MM.1S (cell line): ENCODE results near the gene RASGRF2.

Experiments used
- DNase-seq: peaks from one replicate; pipeline ENCODE4 v3.0.0-alpha.2; 2015
- H2AFZ ChIP-seq: fragments of 300-600 bp; sonication (generic); 2 replicates; pipeline ENCODE4 v1.6.0; 2016; ENCODE audit warnings: antibody characterized with exemption, low read length
- H3F3A ChIP-seq: fragments of 300-600 bp; sonication (generic); 2 replicates; pipeline ENCODE4 v1.6.1; 2016; ENCODE audit warnings: mild to moderate bottlenecking, antibody characterized with exemption, low read length, moderate library complexity, mixed read lengths; ENCODE audit not compliant: insufficient read depth
- H3K27ac ChIP-seq: fragments of 300-600 bp; sonication (generic); 2 replicates; pipeline ENCODE4 v1.5.1; 2016; ENCODE audit warnings: mild to moderate bottlenecking, low read length
- H3K27me3 ChIP-seq: fragments of 300-600 bp; sonication (generic); replicated peaks from 2 replicates; pipeline ENCODE4 v1.6.0; 2016; ENCODE audit warnings: low read length; ENCODE audit not compliant: insufficient read depth
- H3K36me3 ChIP-seq: fragments of 300-600 bp; sonication (generic); replicated peaks from 2 replicates; pipeline ENCODE4 v1.6.1; 2016; ENCODE audit warnings: mild to moderate bottlenecking, low read length, mixed read lengths; ENCODE audit not compliant: insufficient read depth
- H3K4me1 ChIP-seq: fragments of 300-600 bp; sonication (generic); 2 replicates; pipeline ENCODE4 v1.6.1; 2016; ENCODE audit warnings: low read length, mixed read lengths
- H3K4me2 ChIP-seq: fragments of 300-600 bp; sonication (generic); 2 replicates; pipeline ENCODE4 v1.6.0; 2016; ENCODE audit warnings: low read depth, low read length
- H3K4me3 ChIP-seq: fragments of 300-600 bp; sonication (generic); 2 replicates; pipeline ENCODE4 v1.5.1; 2016; ENCODE audit warnings: low read length, mixed read lengths
- H3K79me2 ChIP-seq: fragments of 300-600 bp; sonication (generic); 2 replicates; pipeline ENCODE4 v1.6.1; 2016; ENCODE audit warnings: mixed run types, low read length, mixed read lengths
- H3K9ac ChIP-seq: fragments of 300-600 bp; sonication (generic); 2 replicates; pipeline ENCODE4 v1.6.1; 2016; ENCODE audit warnings: low read length, mixed read lengths
- H3K9me2 ChIP-seq: fragments of 300-600 bp; sonication (generic); replicated peaks from 2 replicates; pipeline ENCODE4 v1.6.1; 2016; ENCODE audit warnings: mild to moderate bottlenecking, low read length, mixed read lengths; ENCODE audit not compliant: insufficient read depth
- H3K9me3 ChIP-seq: fragments of 300-600 bp; sonication (generic); replicated peaks from 2 replicates; pipeline ENCODE4 v1.6.1; 2016; ENCODE audit warnings: mild to moderate bottlenecking, low read length, mixed read lengths; ENCODE audit not compliant: insufficient read depth
- H4K20me1 ChIP-seq: fragments of 300-600 bp; sonication (generic); 2 replicates; pipeline ENCODE4 v1.6.1; 2016; ENCODE audit warnings: mild to moderate bottlenecking, low read length, moderate library complexity, mixed read lengths; ENCODE audit not compliant: insufficient read depth
- EZH2 ChIP-seq: fragments of 300-600 bp; sonication (generic); optimal IDR thresholded peaks from 2 replicates; pipeline ENCODE3; 2017; ENCODE audit warnings: low read depth, mild to moderate bottlenecking, antibody characterized with exemption, low read length, mixed read lengths
- EZH2phosphoT487 ChIP-seq: fragments of 300-600 bp; sonication (generic); IDR thresholded peaks from 2 replicates; pipeline ENCODE4 v1.6.1; 2018; ENCODE audit warnings: antibody characterized with exemption, low read length
- TF ChIP-seq, protein P1 (sequence below): fragments of 300-600 bp; sonication (generic); IDR thresholded peaks from 2 replicates; pipeline ENCODE4 v1.5.1; 2016; ENCODE audit warnings: antibody characterized with exemption, low read length, mixed read lengths

Gene RASGRF2

DNA sequence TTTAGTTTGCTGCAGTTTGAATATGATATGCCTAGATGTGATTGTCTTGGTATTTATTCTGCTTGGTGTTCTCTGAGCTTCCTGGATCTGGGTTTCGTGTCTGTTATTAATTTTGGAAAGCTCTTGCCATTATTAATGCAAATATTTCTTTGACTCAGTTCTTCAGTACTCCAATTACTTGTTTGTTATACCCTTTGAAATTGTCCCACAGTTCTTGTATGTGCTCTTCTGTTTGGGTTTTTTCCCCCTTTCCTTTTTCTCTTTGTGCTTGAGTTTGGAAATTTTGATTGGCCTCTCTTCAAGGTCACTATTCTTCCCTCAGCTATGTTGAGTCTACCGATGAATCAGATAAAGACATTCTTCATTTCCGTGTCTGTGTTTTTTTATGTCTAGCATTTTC is 176.4 kb downstream of the RASGRF2 start:
- H3K4me3 ChIP-seq = no peak overlapping the region
- H4K20me1 ChIP-seq = no peaks in the 10 kb centered on the region
- DNase-seq = no peak

DNA sequence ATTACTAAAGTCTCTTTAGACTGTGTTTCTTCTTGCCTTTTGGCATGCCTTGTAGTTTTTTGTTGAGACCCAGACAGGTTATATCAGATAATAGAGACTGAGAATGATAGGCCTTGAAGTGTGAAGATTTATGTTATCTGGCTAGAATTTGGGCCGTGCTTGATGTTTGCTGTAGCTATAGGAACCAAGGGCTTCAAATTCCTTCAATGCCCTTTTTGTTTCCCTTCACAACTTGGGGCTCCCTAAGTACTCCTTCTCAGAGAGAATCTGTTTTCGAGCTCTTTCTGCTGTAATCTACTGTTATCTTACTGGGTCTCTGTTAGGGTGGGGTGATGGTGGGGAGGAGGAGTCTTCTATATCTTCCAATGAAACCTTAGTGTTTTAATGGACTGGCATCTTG is 177.7 kb downstream of the RASGRF2 start:
- Histone ChIP-seq H3K4me3 (no peak overlapping the region), H3K9ac (no peak overlapping the region), H3K36me3 (no peaks in the 10 kb centered on the region), H3F3A (no peaks in the 10 kb centered on the region), H3K27ac (no peak overlapping the region), H3K27me3 (no peaks in the 10 kb centered on the region), H3K4me1 (no peaks in the 10 kb centered on the region), H3K9me3 (no peaks in the 10 kb centered on the region), H3K4me2 (no peak overlapping the region), H3K9me2 (no peaks in the 10 kb centered on the region), H3K79me2 (no peaks in the 10 kb centered on the region), H4K20me1 (no peaks in the 10 kb centered on the region), H2AFZ (no peak overlapping the region)
- TF ChIP-seq EZH2 (no peak), EZH2phosphoT487 (no peak)
- TF ChIP-seq, protein P1, sequence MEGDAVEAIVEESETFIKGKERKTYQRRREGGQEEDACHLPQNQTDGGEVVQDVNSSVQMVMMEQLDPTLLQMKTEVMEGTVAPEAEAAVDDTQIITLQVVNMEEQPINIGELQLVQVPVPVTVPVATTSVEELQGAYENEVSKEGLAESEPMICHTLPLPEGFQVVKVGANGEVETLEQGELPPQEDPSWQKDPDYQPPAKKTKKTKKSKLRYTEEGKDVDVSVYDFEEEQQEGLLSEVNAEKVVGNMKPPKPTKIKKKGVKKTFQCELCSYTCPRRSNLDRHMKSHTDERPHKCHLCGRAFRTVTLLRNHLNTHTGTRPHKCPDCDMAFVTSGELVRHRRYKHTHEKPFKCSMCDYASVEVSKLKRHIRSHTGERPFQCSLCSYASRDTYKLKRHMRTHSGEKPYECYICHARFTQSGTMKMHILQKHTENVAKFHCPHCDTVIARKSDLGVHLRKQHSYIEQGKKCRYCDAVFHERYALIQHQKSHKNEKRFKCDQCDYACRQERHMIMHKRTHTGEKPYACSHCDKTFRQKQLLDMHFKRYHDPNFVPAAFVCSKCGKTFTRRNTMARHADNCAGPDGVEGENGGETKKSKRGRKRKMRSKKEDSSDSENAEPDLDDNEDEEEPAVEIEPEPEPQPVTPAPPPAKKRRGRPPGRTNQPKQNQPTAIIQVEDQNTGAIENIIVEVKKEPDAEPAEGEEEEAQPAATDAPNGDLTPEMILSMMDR = no peak
- DNase-seq = no peak

More for the DNA sequence above, 176.4 kb downstream of the RASGRF2 start:
- no peak overlapping the region for H2AFZ ChIP-seq
- H3K79me2 ChIP-seq = no peaks in the 10 kb centered on the region
- H3K9ac ChIP-seq = no peak overlapping the region
- no peak for TF ChIP-seq EZH2phosphoT487
- TF ChIP-seq, protein P1 = no peak
- no peak for TF ChIP-seq EZH2
- H3K4me1 ChIP-seq = no peaks in the 10 kb centered on the region
- no peaks in the 10 kb centered on the region for H3K9me2 ChIP-seq
- H3F3A ChIP-seq = no peaks in the 10 kb centered on the region
- H3K4me2 ChIP-seq = no peak overlapping the region
- H3K9me3 ChIP-seq = no peaks in the 10 kb centered on the region
- H3K27me3 ChIP-seq = no peaks in the 10 kb centered on the region
- H3K36me3 ChIP-seq = no peaks in the 10 kb centered on the region
- H3K27ac ChIP-seq = no peak overlapping the region

DNA sequence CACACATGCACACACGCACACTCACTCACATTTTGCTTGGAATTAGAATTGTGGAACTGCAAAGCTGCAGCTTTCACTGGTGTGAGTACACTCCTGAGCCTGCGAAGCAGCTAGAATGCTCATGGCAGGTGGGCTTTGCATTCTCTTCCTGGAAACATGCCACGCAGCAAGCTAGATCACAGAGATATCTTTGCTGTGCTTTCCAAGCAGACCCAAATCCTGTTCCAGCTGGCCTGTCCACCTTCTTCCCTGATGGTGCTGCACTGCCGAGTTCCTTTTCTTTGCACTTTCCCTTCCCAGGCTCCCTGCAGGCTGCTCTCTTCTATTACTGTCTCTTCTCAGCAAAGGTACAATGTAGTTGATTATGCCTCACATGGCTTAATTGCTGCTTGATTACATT is 180.3 kb downstream of the RASGRF2 start:
- Histone ChIP-seq H3K4me3 (no peak overlapping the region), H3K79me2 (no peaks in the 10 kb centered on the region), H3K27me3 (no peaks in the 10 kb centered on the region), H4K20me1 (no peaks in the 10 kb centered on the region), H3K4me1 (no peaks in the 10 kb centered on the region), H3K4me2 (no peak overlapping the region), H3K9ac (no peak overlapping the region), H3K9me2 (no peaks in the 10 kb centered on the region), H3K9me3 (no peaks in the 10 kb centered on the region), H3K36me3 (no peaks in the 10 kb centered on the region), H3K27ac (no peak overlapping the region), H3F3A (no peaks in the 10 kb centered on the region), H2AFZ (no peak overlapping the region)
- TF ChIP-seq EZH2phosphoT487 = no peak
- TF ChIP-seq, protein P1 = no peak
- no peak for DNase-seq

DNA sequence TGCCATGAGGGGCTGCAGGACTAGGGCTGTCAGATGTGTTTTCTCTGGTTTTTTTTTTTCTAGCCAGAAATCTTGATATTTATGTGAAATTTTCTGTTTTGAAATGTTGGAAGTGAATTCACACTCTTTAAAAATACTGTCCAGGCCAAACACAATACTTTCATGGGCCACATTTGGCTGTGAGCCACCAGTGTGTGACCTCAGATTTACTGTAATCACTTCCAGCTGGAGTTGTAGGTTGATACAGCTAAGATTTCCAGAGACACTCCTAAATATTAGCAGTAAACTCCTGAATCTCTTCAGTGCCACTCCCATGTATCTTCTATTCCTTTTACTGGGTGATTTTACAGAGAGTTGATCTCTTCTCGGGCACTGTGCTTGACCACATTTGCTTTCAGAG is 180.8 kb downstream of the RASGRF2 start:
- Histone ChIP-seq H3K36me3 (no peaks in the 10 kb centered on the region), H3K4me1 (no peaks in the 10 kb centered on the region), H3K9me3 (no peaks in the 10 kb centered on the region), H3K9me2 (no peaks in the 10 kb centered on the region), H3K4me3 (no peak overlapping the region), H3K79me2 (no peaks in the 10 kb centered on the region), H3K27ac (no peak overlapping the region), H3K27me3 (no peaks in the 10 kb centered on the region), H3F3A (no peaks in the 10 kb centered on the region), H3K9ac (no peak overlapping the region), H2AFZ (no peak overlapping the region), H4K20me1 (no peaks in the 10 kb centered on the region), H3K4me2 (no peak overlapping the region)
- no peak for DNase-seq
- TF ChIP-seq EZH2 (no peak), EZH2phosphoT487 (no peak)
- TF ChIP-seq, protein P1 = no peak
